WERI-Rb-1 (cell line): ENCODE data around the gene TIMM23.
A peak's percentile ranks its signal among the peaks of the same experiment; 100 is the strongest.
"Not testable (repeated sequence)": the region's sequence is repeated elsewhere in the genome, so short reads cannot be mapped to it uniquely, and the experiment has no call there.

ENCODE experiments used
- DNase-seq: peaks from one replicate; pipeline ENCODE4 v3.0.0-alpha.2; 2020
- H3K27ac ChIP-seq: fragments of 250-450 bp; sonication (Bioruptor Pico); 2 replicates; pipeline ENCODE4 v1.5.1; 2020; ENCODE audit warnings: mild to moderate bottlenecking, moderate library complexity
- H3K27me3 ChIP-seq: fragments of 250-450 bp; sonication (Bioruptor Pico); 2 replicates; pipeline ENCODE4 v1.5.1; 2021; ENCODE audit warnings: mild to moderate bottlenecking, low read depth, moderate library complexity; ENCODE audit not compliant: insufficient read depth, severe bottlenecking
- H3K36me3 ChIP-seq: fragments of 250-450 bp; sonication (Bioruptor Pico); 2 replicates; pipeline ENCODE4 v1.5.1; 2020; ENCODE audit warnings: mild to moderate bottlenecking, moderate library complexity
- H3K4me3 ChIP-seq: 2 replicates; pipeline ENCODE4 v1.5.1; 2011; ENCODE audit warnings: low read depth, mild to moderate bottlenecking, control low read depth, low read length
- H3K9me3 ChIP-seq: fragments of 250-450 bp; sonication (Bioruptor Pico); 2 replicates; pipeline ENCODE4 v1.5.1; 2021; ENCODE audit warnings: mild to moderate bottlenecking, moderate library complexity; ENCODE audit not compliant: severe bottlenecking

Gene TIMM23

GRCh38 chr10:45972106-45972812 is at the start of gene TIMM23:
TSS of gene TIMM23 (plus strand) at chr10:45972489. CDS start at chr10:45972625, 136 bp downstream.
- Histone ChIP-seq H3K27ac (peak within 1 kb of the TSS; percentile 77), H3K4me3 (peak within 1 kb of the TSS; percentile 86)
- peak; percentile 83 for DNase-seq

GRCh38 chr10:45926790-45927189 is 45.5 kb upstream of the TIMM23 start:
- DNase-seq, H3K27me3 ChIP-seq, H3K27ac ChIP-seq, H3K9me3 ChIP-seq, H3K4me3 ChIP-seq, H3K36me3 ChIP-seq: not testable (repeated sequence)

More at GRCh38 chr10:45972106-45972812, at the start of gene TIMM23:
- not testable (repeated sequence) for H3K27me3 ChIP-seq, H3K9me3 ChIP-seq, H3K36me3 ChIP-seq

- H3K36me3 ChIP-seq, H3K4me3 ChIP-seq, H3K9me3 ChIP-seq, DNase-seq, H3K27me3 ChIP-seq, H3K27ac ChIP-seq: not testable (repeated sequence)
These were observed 41.0 kb upstream of the TIMM23 start for GRCh38 chr10:45931305-45931704.

GRCh38 chr10:45934788-45935187 is 37.5 kb upstream of the TIMM23 start:
- not testable (repeated sequence) for H3K27me3 ChIP-seq, H3K9me3 ChIP-seq, DNase-seq, H3K4me3 ChIP-seq, H3K27ac ChIP-seq, H3K36me3 ChIP-seq

GRCh38 chr10:45939176-45939697 is 33.1 kb upstream of the TIMM23 start:
- not testable (repeated sequence) for H3K4me3 ChIP-seq, H3K27me3 ChIP-seq, DNase-seq, H3K27ac ChIP-seq, H3K9me3 ChIP-seq, H3K36me3 ChIP-seq

- not testable (repeated sequence) for H3K36me3 ChIP-seq, H3K27ac ChIP-seq, H3K9me3 ChIP-seq, H3K27me3 ChIP-seq, H3K4me3 ChIP-seq, DNase-seq
These were observed 31.1 kb upstream of the TIMM23 start for GRCh38 chr10:45941196-45941595.

- H3K27ac ChIP-seq, H3K36me3 ChIP-seq, H3K27me3 ChIP-seq, DNase-seq, H3K9me3 ChIP-seq, H3K4me3 ChIP-seq: not testable (repeated sequence)
These were observed 26.8 kb upstream of the TIMM23 start for GRCh38 chr10:45945476-45945875.

- H3K27ac ChIP-seq, H3K9me3 ChIP-seq, H3K36me3 ChIP-seq, DNase-seq, H3K27me3 ChIP-seq, H3K4me3 ChIP-seq: not testable (repeated sequence)
These were observed 24.9 kb upstream of the TIMM23 start for GRCh38 chr10:45947363-45947762.

GRCh38 chr10:45948801-45949200 is 23.5 kb upstream of the TIMM23 start:
- H3K36me3 ChIP-seq, H3K27me3 ChIP-seq, H3K27ac ChIP-seq, DNase-seq, H3K4me3 ChIP-seq, H3K9me3 ChIP-seq: not testable (repeated sequence)

- not testable (repeated sequence) for DNase-seq, H3K4me3 ChIP-seq, H3K36me3 ChIP-seq
These were observed 17.9 kb upstream of the TIMM23 start for GRCh38 chr10:45954367-45954766.

GRCh38 chr10:45956634-45957033 is 15.7 kb upstream of the TIMM23 start:
- not testable (repeated sequence) for H3K9me3 ChIP-seq, H3K27me3 ChIP-seq, H3K27ac ChIP-seq, H3K36me3 ChIP-seq, H3K4me3 ChIP-seq, DNase-seq

More at GRCh38 chr10:45954367-45954766, 17.9 kb upstream of the TIMM23 start:
- H3K9me3 ChIP-seq, H3K27me3 ChIP-seq, H3K27ac ChIP-seq: not testable (repeated sequence)

- DNase-seq, H3K9me3 ChIP-seq, H3K27me3 ChIP-seq, H3K36me3 ChIP-seq, H3K4me3 ChIP-seq, H3K27ac ChIP-seq: not testable (repeated sequence)
These were observed 14.4 kb upstream of the TIMM23 start for GRCh38 chr10:45957928-45958327.

- H3K9me3 ChIP-seq, H3K27ac ChIP-seq, H3K36me3 ChIP-seq, DNase-seq, H3K4me3 ChIP-seq, H3K27me3 ChIP-seq: not testable (repeated sequence)
These were observed 9.4 kb upstream of the TIMM23 start for GRCh38 chr10:45962686-45963452.

GRCh38 chr10:45971019-45971418 is 1.3 kb upstream of the TIMM23 start:
- H3K4me3 ChIP-seq, result peak overlapping the region; percentile 86
- not testable (repeated sequence) for H3K27me3 ChIP-seq, H3K36me3 ChIP-seq, H3K9me3 ChIP-seq, H3K27ac ChIP-seq
- peak; percentile 22 for DNase-seq

- DNase-seq, result peak; percentile 26
- H3K36me3 ChIP-seq, H3K27me3 ChIP-seq, H3K9me3 ChIP-seq: not testable (repeated sequence)
- peak overlapping the region; percentile 86 for H3K4me3 ChIP-seq
- H3K27ac ChIP-seq, result peak overlapping the region; percentile 77
These were observed 565 bp upstream of the TIMM23 start for GRCh38 chr10:45971742-45972105.
